OCI-LY1 (cell line): ENCODE measurements around the gene STMND1.

Experiments used
- CTCF ChIP-seq: fragments of 200-600 bp; sonication (generic), shearing (Covaris generic); IDR thresholded peaks from 2 replicates; pipeline ENCODE4 v1.5.1; 2017; ENCODE audit warnings: mild to moderate bottlenecking, antibody characterized with exemption, low read length, moderate library complexity, mixed read lengths
- EZH2 ChIP-seq: fragments of 200-600 bp; sonication (generic), shearing (Covaris generic); IDR thresholded peaks from 2 replicates; pipeline ENCODE4 v1.8.0; 2017; ENCODE audit warnings: borderline replicate concordance, mixed run types, mild to moderate bottlenecking, antibody characterized with exemption, low read length, moderate library complexity, mixed read lengths

- peak; percentile 60 for TF ChIP-seq CTCF
- no peak for TF ChIP-seq EZH2
Observed at GRCh38 chr6:17086469-17086868, 15.4 kb upstream of the STMND1 start.
